Urinary bladder (tissue), 4 donors: ENCODE measurements around the gene C3orf52. TPM values are rescaled to one million over a fixed set of nuclear protein-coding genes. Genes with fewer than 3 reads are reported as not detected.
A peak's percentile ranks its signal among the peaks of the same experiment; 100 is the strongest.
"Not testable (repeated sequence)": the region's sequence is repeated elsewhere in the genome, so short reads cannot be mapped to it uniquely, and the experiment has no call there.

Source experiments
- DNase-seq: peaks from one replicate; pipeline ENCODE4 v3.0.0-alpha.2; 2015; ENCODE audit errors: extremely low spot score
- H3K27ac ChIP-seq: one replicate; pipeline ENCODE4 v1.5.1; 2013; ENCODE audit warnings: low read depth, mild to moderate bottlenecking, moderate library complexity
- H3K36me3 ChIP-seq: one replicate; pipeline ENCODE4 v1.6.1; 2013; ENCODE audit warnings: mild to moderate bottlenecking, moderate library complexity; ENCODE audit not compliant: insufficient read depth
- H3K4me1 ChIP-seq: one replicate; pipeline ENCODE4 v1.6.1; 2013; ENCODE audit warnings: mild to moderate bottlenecking, moderate library complexity; ENCODE audit not compliant: insufficient read depth
- H3K4me3 ChIP-seq: one replicate; pipeline ENCODE4 v1.5.1; 2013; ENCODE audit warnings: low read depth, low read length
- WGBS: extraction: QIAGEN DNeasy Blood & Tissue Kit; methylation state at CpG from one replicate; pipeline ENCODE4 v1.1.7; 2013; 5-methylcytosine and 5-hydroxymethylcytosine counted together
- polyA plus RNA-seq: library from polyadenylated mRNA; stranded (reverse); fragments of 200-250 nt; gene quantifications from one replicate; pipeline ENCODE4 v1.2.3, GENCODE V29; 2013
- total RNA-seq: library from RNA; depleted of rRNA; stranded (reverse); fragments of >200 nt; gene quantifications from one replicate; pipeline ENCODE4 v1.2.3, GENCODE V29; 2014
- donor health status: healthy with polysubstance abuse.
- donor health status: healthy.

C3orf52 gene
- total and polyA plus RNA-seq, 2 donors, result 2.6 to 7.5 TPM

- not testable (repeated sequence) for H3K27ac ChIP-seq, DNase-seq, H3K4me3 ChIP-seq, H3K4me1 ChIP-seq, H3K36me3 ChIP-seq
- WGBS, result 76% methylated on average over 8 of the region's 8 CpGs
Measured at GRCh38 chr3:112072387-112073060, 13.7 kb upstream of the C3orf52 start.

DNA sequence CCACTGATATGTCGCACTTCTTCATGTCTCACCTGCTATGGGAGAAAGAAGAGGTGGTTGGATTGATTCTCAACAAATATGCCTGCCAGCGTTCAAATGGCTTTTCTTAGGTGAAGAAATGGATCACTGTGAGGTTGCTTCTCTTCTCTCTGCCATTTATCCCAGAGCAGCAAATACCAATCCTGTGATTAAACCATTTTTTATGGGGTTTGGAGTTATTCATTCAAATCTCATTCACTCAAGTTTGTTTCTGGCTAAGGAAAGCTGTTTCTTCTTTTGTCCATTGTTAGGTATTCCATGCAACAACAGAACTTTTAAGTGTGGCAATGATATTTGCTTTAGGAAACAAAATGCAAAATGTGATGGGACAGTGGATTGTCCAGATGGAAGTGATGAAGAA, 12.2 kb upstream of the C3orf52 start:
- Histone ChIP-seq H3K4me3 (no peak overlapping the region), H3K4me1 (peaks cover 2% of the 10 kb centered on the region), H3K27ac (peak overlapping the region; percentile 41), H3K36me3 (no peaks in the 10 kb centered on the region)
- WGBS, result 87% methylated on average over 2 of the region's 2 CpGs
- no peak for DNase-seq

- Histone ChIP-seq H3K27ac (no peak overlapping the region), H3K4me3 (no peak overlapping the region), H3K36me3 (no peaks in the 10 kb centered on the region), H3K4me1 (peaks cover 2% of the 10 kb centered on the region)
- DNase-seq, result peak; percentile 67
- WGBS, result 38% methylated on average over 6 of the region's 6 CpGs
Measured at GRCh38 chr3:112074616-112075497, 11.3 kb upstream of the C3orf52 start.

DNA sequence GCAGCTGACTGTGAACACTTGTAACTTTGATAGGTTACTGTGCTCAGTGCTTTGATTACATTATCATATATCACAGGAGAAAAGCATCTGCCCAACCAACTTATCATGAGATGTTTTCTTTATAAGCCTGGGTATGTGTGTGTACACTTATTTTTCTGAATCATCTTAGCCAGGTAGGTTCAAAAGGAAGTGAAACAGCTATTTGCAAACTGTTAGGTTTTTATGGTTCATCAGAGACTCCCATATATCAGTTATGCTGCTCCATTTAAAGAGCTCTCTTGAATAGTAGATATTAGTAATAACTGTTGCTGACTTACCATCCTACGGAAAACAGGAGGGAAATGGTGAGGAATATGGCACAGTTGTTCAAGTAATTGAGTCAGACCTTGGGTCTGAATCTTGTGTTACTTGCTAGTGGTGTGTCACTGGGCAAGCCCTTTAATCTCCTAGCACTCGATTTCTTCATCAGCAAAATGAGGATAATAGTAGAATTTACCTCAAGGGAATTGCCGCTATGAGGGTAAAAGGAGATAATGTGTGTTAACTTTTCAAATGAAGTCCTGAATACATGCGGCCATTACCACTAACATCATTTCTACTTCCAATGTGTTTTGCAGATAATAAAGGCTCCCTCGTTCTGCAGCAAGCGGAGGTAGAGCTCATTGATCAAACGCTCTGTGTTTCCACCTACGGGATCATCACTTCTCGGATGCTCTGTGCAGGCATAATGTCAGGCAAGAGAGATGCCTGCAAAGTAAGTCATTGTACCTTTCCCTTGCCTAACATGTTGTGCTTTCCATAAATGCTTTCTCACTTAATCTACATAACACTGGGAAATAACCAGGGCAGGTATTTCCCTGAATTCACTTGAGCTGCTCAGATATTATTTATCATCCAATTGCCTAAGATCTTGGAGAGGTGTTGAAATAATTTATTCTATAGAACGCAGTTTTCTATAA, 7.8 kb upstream of the C3orf52 start:
- Histone ChIP-seq H3K4me1 (peaks cover 2% of the 10 kb centered on the region), H3K27ac (no peak overlapping the region), H3K4me3 (no peak overlapping the region), H3K36me3 (no peaks in the 10 kb centered on the region)
- DNase-seq, result no peak
- WGBS, result 83% methylated on average over 10 of the region's 10 CpGs

DNA sequence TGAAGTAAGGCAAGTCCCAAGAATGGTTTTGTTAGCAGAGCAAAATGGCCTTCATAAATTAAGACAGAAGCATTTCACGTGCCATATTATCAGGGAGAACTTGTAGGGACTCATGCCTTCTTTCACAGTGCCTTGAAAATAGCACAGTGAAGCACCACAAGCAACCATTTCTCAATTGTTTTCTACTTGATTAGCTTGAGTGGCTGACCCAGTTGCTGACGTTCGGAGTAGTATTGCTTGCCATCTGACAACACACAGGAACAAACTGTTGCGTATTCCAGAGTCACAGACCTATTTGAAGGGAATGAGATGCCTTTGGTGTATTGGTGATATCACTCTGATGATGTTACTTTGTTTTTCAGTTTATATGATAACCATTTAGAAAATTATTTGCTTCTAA, 3.0 kb upstream of the C3orf52 start:
- DNase-seq, result no peak
- Histone ChIP-seq H3K4me1 (no peaks in the 10 kb centered on the region), H3K36me3 (no peaks in the 10 kb centered on the region), H3K27ac (no peak overlapping the region), H3K4me3 (no peak overlapping the region)
- WGBS, result 83% methylated on average over 4 of the region's 4 CpGs

DNA sequence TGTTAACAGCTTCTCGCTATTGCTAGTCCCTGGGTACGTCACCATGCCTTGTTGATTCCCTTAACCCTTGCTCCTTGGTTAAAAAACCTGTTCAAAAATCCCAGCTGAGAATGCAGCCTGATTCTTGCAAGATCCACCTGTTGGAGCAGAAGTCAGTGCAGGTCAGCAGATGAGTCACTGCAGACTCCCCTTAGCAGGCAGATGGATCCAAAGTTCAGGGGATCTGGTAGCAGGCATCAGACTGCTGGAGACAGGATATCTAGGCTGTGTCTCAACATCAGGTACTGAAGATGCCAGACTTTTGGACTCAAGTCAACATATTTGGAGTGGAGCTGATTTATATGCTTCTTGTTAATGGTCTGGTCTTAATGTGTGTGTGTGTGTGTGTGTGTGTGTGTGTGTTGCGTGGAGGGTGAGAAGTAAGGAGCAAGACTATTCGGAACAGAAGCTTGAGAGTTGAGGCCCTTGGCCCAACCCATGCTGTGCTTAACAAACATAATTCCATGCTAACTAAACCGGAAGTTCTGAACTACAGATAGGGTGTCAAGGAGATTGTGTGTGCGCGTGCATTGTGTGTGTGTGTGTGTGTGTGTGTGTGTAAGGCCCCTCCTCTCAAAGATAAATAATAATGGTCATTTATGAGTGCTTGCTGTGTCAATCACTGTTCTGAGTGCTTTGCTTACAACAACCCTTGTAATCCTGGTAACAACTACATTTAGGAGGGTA, 1.0 kb upstream of the C3orf52 start:
- DNase-seq, result no peak
- WGBS, result 87% methylated on average over 7 of the region's 7 CpGs
- H3K36me3 ChIP-seq, result no peaks in the 10 kb centered on the region
- no peak overlapping the region for H3K27ac ChIP-seq
- H3K4me1 ChIP-seq, result no peaks in the 10 kb centered on the region
- H3K4me3 ChIP-seq, result no peak overlapping the region

GRCh38 chr3:112085735-112086075, 484 bp upstream of the C3orf52 start:
- peak overlapping the region; percentile 63 for H3K27ac ChIP-seq
- no peak for DNase-seq
- H3K4me1 ChIP-seq, result no peaks in the 10 kb centered on the region
- H3K4me3 ChIP-seq, result peak overlapping the region; percentile 44
- WGBS, result 29% methylated on average over 12 of the region's 12 CpGs
- H3K36me3 ChIP-seq, result no peaks in the 10 kb centered on the region

DNA sequence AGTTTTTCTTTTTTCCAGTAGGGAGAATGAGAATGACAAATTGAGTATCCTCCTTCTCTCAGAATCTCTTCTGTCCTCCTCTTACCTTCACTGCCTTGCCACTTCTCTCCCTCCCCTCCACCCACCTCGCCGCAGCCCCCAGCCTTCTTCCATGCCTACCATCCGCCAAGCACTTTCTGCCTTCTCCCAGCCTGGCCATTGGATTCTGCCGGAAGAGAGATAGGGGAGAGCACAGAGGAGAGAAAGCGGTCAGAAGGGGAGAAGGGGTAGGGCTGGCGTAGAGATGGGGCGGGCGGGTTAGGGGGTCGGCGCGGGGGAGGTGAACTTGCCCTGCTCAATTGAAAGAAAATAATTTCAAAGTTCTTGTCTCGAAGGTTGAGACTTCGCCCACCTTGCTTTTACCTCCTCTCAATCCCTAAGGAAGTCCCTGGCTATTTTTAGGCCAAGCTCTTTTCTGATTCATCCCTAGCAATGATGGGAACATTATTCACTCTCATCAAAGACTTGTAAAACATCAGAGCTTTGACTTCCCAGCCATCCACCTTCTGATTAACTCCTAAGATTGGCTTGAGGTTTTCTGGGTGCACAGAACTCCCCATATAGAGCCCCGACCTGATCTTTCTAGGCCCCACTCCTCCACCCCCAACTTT, 811 bp downstream of the C3orf52 start:
- DNase-seq, result no peak
- Histone ChIP-seq H3K4me3 (peak overlapping the region; percentile 44), H3K36me3 (no peaks in the 10 kb centered on the region), H3K4me1 (no peaks in the 10 kb centered on the region), H3K27ac (peak overlapping the region; percentile 4)
- WGBS, result 44% methylated on average over 14 of the region's 14 CpGs

DNA sequence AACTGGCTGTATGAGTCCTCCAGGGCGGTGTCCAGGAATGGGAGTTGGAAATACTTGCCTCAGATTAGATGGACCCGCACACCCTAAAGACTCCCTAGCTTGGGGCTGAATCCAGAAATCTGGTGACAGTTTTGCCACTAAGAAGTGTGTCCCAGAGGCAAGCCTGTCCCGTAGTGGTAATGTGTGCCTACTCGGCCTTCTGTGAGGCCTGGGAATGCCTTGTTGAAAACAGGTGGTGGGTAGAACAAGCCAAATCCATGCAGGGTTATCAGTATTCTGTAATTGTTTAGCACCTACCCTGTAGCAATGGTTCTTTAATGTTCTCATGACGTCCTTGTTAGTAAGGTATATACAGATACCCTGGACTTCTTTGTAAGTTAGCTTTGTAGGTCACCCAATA, 1.6 kb downstream of the C3orf52 start:
- Histone ChIP-seq H3K27ac (no peak overlapping the region), H3K4me3 (no peak overlapping the region), H3K4me1 (no peaks in the 10 kb centered on the region), H3K36me3 (no peaks in the 10 kb centered on the region)
- WGBS, result 88% methylated on average over 5 of the region's 5 CpGs
- DNase-seq, result no peak

DNA sequence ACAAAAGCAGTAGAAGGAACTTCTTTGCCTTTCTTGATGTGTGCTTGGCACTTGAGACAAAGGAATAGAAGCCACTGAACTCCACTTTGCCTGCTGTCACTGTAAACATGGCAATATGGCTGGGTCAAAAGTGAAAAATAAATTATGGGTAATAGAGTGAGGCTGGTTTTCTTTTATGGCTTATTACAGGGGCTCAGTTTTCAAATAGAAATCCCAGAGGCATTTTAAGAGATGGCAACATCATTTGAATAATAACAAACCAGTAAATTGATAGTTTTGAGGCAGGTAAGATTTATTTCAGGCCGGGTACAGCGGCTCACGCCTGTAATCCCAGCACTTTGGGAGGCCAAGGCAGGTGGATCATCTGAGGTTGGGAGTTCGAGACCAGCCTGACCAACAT, 2.8 kb downstream of the C3orf52 start:
- DNase-seq, result no peak
- H3K36me3 ChIP-seq, result no peaks in the 10 kb centered on the region
- 72% methylated on average over 4 of the region's 4 CpGs for WGBS
- H3K27ac ChIP-seq, result no peak overlapping the region
- no peak overlapping the region for H3K4me3 ChIP-seq
- H3K4me1 ChIP-seq, result no peaks in the 10 kb centered on the region

DNA sequence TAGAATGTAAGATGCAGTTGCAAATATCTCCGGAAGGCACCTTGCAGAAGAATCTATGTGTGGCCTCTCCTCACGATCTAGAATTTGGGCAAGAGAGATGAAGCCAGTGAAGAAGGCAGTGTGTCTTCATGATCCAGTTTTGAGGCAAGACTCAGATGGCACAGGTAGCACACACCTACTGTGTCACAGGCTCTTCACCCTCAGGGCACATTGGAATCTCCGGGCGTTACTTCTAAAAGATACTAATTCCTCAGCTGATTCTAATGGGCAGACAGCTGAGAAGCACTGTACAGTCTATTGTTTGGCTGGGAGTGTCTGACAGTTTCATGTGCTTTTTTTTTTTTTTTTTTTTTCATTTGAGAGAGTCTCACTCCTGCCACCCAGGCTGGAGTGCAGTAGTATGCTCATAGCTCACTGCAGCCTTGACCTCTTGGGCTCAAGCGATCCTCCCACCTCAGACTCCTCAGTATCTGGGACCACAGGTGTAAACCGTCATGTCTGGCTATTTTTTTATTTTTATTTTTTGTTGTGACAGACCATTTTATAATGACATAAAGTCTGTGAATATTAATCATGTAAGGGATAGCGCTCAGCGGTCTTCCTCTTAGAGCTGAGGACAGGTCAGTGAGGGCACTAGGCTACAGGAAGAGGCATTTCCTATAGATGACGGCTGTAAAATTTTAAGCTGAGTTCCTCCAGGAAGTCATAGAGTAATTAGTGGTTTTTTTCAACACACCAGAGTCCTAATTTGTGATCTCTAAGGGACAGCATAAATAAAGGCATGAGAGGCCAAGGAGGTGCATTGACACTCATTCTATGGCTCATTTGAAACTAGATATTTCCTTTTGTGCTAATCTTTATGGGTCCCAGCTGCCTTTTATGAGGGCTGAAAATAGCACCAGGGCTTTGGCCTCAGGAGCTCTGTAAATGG, 4.0 kb downstream of the C3orf52 start:
- Histone ChIP-seq H3K4me1 (no peaks in the 10 kb centered on the region), H3K4me3 (no peak overlapping the region), H3K27ac (no peak overlapping the region), H3K36me3 (no peaks in the 10 kb centered on the region)
- WGBS, result 70% methylated on average over 9 of the region's 9 CpGs
- no peak for DNase-seq
